Nephron (organoid): ENCODE results near the gene ARMH1.
A peak's percentile ranks its signal among the peaks of the same experiment; 100 is the strongest.

Experiments used
- H3K27ac Mint-ChIP-seq, 3 experiments: 2 replicates each; pipeline ENCODE4 v1.8.0; 2020; ENCODE audit warnings: mixed read lengths in 3 of 3, mild to moderate bottlenecking in 2 of 3, moderate library complexity in 1 of 3
- H3K27me3 Mint-ChIP-seq: 2 replicates; pipeline ENCODE4 v1.8.0; 2021; ENCODE audit warnings: low read depth, mild to moderate bottlenecking, moderate library complexity, mixed read lengths
- H3K36me3 Mint-ChIP-seq: 2 replicates; pipeline ENCODE4 v1.8.0; 2020; ENCODE audit warnings: low read depth, mixed read lengths
- H3K4me1 Mint-ChIP-seq: 2 replicates; pipeline ENCODE4 v1.8.0; 2020; ENCODE audit warnings: mixed read lengths
- H3K4me3 Mint-ChIP-seq, 3 experiments: 2 replicates each; pipeline ENCODE4 v1.8.0; 2020; ENCODE audit warnings: mild to moderate bottlenecking in 3 of 3, mixed read lengths in 3 of 3, moderate library complexity in 2 of 3
- H3K9me3 Mint-ChIP-seq: 2 replicates; pipeline ENCODE4 v1.8.0; 2020; ENCODE audit warnings: mixed read lengths
- TF ChIP-seq, protein P1 (sequence below), 3 experiments: fragments of 200-600 bp; sonication (generic); IDR thresholded peaks; one replicate each; pipeline ENCODE4 v1.5.0; 2021; ENCODE audit warnings: antibody characterized with exemption in 3 of 3; ENCODE audit not compliant: unreplicated experiment in 3 of 3

The ARMH1 gene

DNA sequence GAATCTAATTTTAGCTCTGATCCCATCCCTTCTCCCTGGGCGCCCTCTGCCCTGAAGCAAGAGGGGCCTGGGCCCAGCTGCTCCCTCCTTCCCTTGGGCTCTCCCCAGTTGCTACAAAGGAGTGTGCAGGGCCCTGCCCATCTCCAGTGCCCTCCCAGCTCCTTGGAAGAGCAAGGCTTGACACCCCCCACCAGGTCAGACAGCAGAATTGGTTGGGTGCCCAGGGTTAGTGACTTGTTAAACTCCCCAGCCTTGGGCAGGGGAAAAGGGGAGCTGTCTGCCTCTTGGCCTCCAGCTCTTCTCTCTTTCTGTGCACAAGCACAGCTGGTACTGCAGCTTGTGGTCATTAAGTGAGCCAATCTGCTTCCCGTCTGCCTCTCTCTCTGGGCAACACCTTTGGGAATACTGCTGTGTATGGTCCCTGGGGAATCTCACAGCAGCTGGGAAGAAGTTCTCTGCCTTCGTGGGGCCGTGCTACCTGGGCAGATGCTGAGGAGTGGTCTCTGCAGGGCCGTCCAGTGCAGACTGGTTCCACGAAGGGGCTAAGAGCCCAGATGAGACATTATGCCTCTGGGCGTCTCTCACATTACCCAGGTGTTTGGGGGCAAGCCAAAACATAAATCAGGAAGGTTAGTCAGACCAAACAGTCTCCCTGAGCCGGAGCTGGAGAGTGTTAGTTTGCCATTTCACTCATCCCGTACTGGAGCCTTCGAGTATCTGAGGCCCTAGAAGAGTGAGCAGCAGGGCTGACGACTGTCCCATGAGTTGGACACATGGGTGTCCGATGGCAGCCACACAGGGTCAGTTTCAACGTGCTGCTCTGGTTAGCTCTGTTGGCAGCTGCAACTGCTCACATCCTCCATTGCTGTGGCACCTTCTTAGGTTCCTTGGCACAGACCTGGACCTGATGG is 37.6 kb upstream of the ARMH1 start:
- Mint-ChIP-seq H3K36me3 (peaks cover 78% of the 10 kb centered on the region), H3K4me3 (peak overlapping the region; percentile 44 to 57 (median 57))
- TF ChIP-seq, protein P1, sequence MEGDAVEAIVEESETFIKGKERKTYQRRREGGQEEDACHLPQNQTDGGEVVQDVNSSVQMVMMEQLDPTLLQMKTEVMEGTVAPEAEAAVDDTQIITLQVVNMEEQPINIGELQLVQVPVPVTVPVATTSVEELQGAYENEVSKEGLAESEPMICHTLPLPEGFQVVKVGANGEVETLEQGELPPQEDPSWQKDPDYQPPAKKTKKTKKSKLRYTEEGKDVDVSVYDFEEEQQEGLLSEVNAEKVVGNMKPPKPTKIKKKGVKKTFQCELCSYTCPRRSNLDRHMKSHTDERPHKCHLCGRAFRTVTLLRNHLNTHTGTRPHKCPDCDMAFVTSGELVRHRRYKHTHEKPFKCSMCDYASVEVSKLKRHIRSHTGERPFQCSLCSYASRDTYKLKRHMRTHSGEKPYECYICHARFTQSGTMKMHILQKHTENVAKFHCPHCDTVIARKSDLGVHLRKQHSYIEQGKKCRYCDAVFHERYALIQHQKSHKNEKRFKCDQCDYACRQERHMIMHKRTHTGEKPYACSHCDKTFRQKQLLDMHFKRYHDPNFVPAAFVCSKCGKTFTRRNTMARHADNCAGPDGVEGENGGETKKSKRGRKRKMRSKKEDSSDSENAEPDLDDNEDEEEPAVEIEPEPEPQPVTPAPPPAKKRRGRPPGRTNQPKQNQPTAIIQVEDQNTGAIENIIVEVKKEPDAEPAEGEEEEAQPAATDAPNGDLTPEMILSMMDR (IDR thresholded peaks at IDR 0.05; ENCODE audit: unreplicated experiment in 3 of 3): no peak

DNA sequence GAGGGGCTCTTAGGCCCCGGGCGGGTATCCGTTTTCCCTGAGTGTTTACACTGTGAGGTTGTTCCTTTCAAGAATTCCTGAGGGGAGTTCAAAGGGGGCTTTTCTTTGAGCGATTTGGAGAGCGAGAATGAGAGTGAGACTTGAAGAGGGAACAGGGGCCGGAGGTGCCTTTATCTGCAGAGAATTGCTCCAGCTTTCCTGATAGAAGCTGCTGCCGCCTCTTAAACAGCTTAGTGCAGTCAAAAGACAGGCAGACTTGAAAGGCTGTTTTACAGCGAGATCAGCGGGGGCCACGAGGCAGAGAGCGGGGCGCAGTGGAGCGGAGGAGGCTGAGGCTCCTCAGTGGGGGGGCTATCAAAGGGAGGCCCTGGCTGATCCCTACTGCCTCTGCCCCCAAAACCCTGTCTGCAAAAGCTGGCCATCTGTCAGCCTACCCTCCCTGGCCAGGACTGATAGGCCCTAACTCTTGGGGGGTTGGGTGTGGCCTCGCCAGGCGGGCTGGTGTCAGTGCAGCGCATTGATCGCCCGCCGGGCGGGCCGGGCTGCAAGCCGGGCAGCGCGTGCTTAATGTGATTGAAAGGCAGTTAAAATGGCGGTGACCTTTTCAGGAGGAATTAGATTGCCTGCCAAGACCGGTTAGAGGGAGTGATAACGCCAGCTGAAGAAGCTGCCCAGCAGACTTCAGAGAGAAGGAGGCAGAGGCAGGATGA is 36.7 kb upstream of the ARMH1 start:
- Mint-ChIP-seq H3K9me3 (no peaks in the 10 kb centered on the region), H3K36me3 (peaks cover 84% of the 10 kb centered on the region), H3K27ac (peak overlapping the region in 1 of 3 experiments; percentile 50), H3K4me3 (peak overlapping the region in 2 of 3 experiments; percentile 47 to 56), H3K4me1 (peaks cover 67% of the 10 kb centered on the region), H3K27me3 (peaks cover 3% of the 10 kb centered on the region)
- TF ChIP-seq, protein P1 (IDR thresholded peaks at IDR 0.05; ENCODE audit: unreplicated experiment in 3 of 3): no peak

More for the DNA sequence above, 37.6 kb upstream of the ARMH1 start:
- no peaks in the 10 kb centered on the region for H3K9me3 Mint-ChIP-seq
- no peak overlapping the region for H3K27ac Mint-ChIP-seq
- H3K4me1 Mint-ChIP-seq: peaks cover 66% of the 10 kb centered on the region
- H3K27me3 Mint-ChIP-seq: peaks cover 3% of the 10 kb centered on the region

DNA sequence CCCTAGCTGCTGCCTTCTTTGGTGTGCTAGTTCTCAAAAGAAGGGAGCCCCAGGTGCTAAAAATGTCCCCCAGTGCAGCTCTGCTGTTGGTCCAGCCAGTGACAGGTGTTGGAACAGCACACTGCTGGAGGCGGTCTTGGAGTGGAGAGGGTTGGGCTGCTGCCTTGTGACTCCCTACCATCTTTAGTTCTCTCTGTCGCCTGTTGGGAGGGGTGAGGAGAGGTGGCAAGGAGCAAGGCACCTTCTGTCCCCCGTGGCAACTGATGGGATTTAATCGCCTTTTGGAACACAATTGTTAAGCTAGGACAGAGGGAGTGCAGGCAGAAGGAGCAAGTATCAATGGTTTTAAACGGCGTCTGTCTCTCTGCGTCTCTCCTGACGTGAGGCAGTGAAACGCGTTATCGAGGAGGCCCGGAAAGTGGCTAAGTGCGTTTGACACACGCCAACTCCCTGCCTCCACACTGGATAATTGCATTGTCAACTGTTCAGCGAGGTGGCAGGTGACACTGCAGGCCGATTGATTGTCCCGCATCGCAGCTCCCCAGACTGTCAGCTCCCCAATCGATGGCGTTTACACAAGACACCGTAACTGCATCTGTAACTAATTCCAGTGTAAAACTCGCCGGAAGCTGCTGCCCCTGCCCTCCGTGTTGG is 34.2 kb upstream of the ARMH1 start:
- TF ChIP-seq, protein P1 (IDR thresholded peaks at IDR 0.05; ENCODE audit: unreplicated experiment in 3 of 3): no peak
- peaks cover 64% of the 10 kb centered on the region for H3K4me1 Mint-ChIP-seq
- peaks cover 7% of the 10 kb centered on the region for H3K27me3 Mint-ChIP-seq
- H3K27ac Mint-ChIP-seq: no peak overlapping the region
- H3K9me3 Mint-ChIP-seq: no peaks in the 10 kb centered on the region
- H3K36me3 Mint-ChIP-seq: peaks cover 83% of the 10 kb centered on the region
- H3K4me3 Mint-ChIP-seq: no peak overlapping the region

DNA sequence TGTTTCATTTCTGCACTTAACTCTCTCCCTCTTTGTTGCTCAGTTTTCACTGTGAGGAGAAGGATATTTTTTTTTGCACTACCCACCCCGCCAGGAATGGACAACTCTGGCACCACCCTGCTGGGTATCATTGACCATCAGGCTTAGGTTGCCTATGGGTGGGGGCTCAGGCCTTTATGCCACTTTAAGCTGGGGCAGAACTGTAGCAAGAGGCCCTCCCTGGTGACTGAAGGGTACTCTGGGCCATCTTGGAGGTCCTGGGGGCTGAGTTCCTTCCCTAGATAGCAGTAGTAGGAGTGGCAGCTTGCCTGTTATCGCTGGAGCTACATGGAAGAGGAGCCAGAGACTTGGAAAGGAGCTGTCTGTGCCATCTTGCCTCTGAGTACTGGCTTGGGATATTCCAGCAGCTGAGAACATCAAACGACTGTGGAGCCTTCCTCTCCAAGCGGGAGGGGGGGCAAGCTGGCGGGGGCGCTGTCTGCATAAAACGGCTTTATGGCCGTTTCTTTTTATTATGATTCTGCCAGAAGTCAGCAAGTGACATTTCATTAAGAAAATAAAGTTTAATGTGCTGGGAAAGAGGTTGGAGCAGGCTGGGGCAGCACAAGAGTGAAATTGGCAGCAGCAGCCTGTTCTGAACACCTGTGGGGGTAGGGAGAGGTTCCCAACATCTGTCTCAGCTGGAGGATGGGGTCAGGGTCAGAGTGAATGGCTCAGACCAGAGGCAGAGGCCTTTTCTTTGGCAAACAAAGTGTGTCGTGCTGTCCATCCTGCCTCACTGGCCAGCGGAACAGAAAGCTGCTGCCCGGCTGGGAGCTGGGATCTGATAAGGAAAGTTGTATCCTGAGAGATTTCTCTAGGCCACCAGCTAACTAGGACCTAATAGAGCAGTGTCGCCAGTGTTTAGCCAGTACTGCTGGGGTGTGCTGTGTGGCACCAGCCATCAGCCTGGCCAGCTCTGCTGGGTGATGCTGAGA is 33.1 kb upstream of the ARMH1 start:
- Mint-ChIP-seq H3K27me3 (peaks cover 7% of the 10 kb centered on the region), H3K27ac (no peak overlapping the region)

More for the DNA sequence above, 33.1 kb upstream of the ARMH1 start:
- H3K4me3 Mint-ChIP-seq: no peak overlapping the region
- no peaks in the 10 kb centered on the region for H3K9me3 Mint-ChIP-seq
- H3K36me3 Mint-ChIP-seq: peaks cover 73% of the 10 kb centered on the region
- peaks cover 63% of the 10 kb centered on the region for H3K4me1 Mint-ChIP-seq
- TF ChIP-seq, protein P1 (IDR thresholded peaks at IDR 0.05; ENCODE audit: unreplicated experiment in 3 of 3): no peak
